GM12892 (cell line): Measurements from ENCODE around the gene CLDN5.

Experiments used
- POLR2A ChIP-seq: IDR thresholded peaks from 2 replicates; pipeline ENCODE4 v1.6.1; 2011; ENCODE audit warnings: low read depth, low read length, control low read depth
- POLR2AphosphoS5 ChIP-seq: IDR thresholded peaks from 2 replicates; pipeline ENCODE4 v1.6.1; 2011; ENCODE audit warnings: low read depth, low read length, control low read depth

- TF ChIP-seq POLR2A (no peak), POLR2AphosphoS5 (no peak)
Measured at GRCh38 chr22:19568337-19569275, 44.4 kb upstream of the CLDN5 start.
